ENCODE results near the gene TLE1. TPM values are rescaled to one million over a fixed set of nuclear protein-coding genes. Genes with fewer than 3 reads are reported as not detected.
"Not testable (repeated sequence)": the region's sequence is repeated elsewhere in the genome, so short reads cannot be mapped to it uniquely, and the experiment has no call there.

The TLE1 gene
- under 1 TPM; 0.10 TPM for total RNA-seq

DNA sequence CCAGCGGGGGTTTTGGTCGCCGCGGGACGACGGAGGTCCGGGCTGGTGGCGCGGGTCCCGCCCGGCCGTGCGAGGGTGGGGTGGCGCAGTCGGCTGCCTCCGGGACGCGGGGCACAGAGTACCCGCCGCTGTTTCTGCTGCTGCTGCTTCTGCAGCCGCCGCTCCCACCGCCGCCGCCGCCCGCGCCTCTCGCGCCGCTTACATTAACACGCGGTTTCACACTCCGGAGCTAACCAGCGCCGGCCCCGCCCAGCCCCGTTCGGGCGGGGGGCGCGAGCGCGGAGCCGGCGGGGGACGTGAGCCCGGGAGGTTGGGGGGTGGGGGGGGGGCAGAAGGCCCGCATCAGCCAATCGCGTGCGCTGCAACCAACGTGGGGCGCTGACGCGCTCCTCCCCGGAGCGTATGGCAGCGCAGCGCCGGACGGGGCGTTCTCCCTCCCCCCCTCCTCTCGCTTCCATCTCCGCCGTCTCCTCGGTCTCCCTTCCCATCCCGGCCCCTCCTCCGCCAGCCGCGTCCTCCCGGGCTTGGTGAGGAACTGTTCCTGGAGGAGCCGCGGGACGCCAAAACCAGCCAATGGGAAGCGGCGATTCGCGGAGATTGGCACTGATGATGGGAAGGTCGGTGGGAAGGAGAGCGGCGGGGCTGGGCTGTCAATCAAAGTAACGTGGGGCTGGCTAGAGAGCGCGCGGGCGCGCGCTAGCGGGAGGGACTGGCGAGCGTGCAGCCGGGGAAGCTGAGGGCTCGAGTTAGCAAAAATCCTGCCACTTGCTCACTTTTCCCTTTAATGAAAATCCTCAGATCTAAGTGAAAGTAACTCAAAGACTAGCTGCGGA is at the start of gene TLE1:
TSS of gene TLE1 (minus strand) at position 205 of the 833 bp plus-strand sequence. CDS start 1,307 bp downstream, outside the sequence.
- Mint-ChIP-seq H3K4me1 (ENCODE audit: low read depth) (peaks cover 18% of the 10 kb centered on the region), H3K27ac (no peak within 1 kb of the TSS), H3K9me3 (no peaks in the 10 kb centered on the region), H3K4me3 (peak within 1 kb of the TSS; percentile 81), H3K36me3 (ENCODE audit: low read depth) (peaks cover 2% of the 10 kb centered on the region), H3K27me3 (ENCODE audit: low read depth) (peaks cover 23% of the 10 kb centered on the region)
- peak; percentile 76 for DNase-seq
- intact Hi-C loops (cut with micrococcal nuclease) = loop anchor here (5.0 to 10.0 kb wide), 2 partner anchors 95 to 1512 kb away; no protein-coding TSS in a partner anchor
- CTCF ChIA-PET = no interaction called here

- no peaks in the 10 kb centered on the region for H3K4me1 Mint-ChIP-seq (ENCODE audit: low read depth)
- H3K9me3 Mint-ChIP-seq = peaks cover 14% of the 10 kb centered on the region
- DNase-seq = no peak
- H3K27me3 Mint-ChIP-seq (ENCODE audit: low read depth) = peaks cover 2% of the 10 kb centered on the region
- H3K27ac Mint-ChIP-seq = no peak overlapping the region
- CTCF ChIA-PET = no interaction called here
- no peaks in the 10 kb centered on the region for H3K36me3 Mint-ChIP-seq (ENCODE audit: low read depth)
- intact Hi-C loops (cut with micrococcal nuclease) = no loop called here
- H3K4me3 Mint-ChIP-seq = no peak overlapping the region
These were observed 48.6 kb upstream of the TLE1 start for GRCh38 chr9:81737871-81738507.

GRCh38 chr9:81730498-81730897 is 41.2 kb upstream of the TLE1 start:
- CTCF ChIA-PET; H3K27ac Mint-ChIP-seq; H3K4me1 Mint-ChIP-seq (ENCODE audit: low read depth); H3K4me3 Mint-ChIP-seq; H3K36me3 Mint-ChIP-seq (ENCODE audit: low read depth); H3K9me3 Mint-ChIP-seq; DNase-seq; intact Hi-C loops (cut with micrococcal nuclease); H3K27me3 Mint-ChIP-seq (ENCODE audit: low read depth): not testable (repeated sequence)

GRCh38 chr9:81729135-81729534 is 39.8 kb upstream of the TLE1 start:
- Mint-ChIP-seq H3K36me3 (ENCODE audit: low read depth) (no peaks in the 10 kb centered on the region), H3K9me3 (no peaks in the 10 kb centered on the region), H3K4me3 (no peak overlapping the region), H3K27me3 (ENCODE audit: low read depth) (no peaks in the 10 kb centered on the region), H3K27ac (no peak overlapping the region), H3K4me1 (ENCODE audit: low read depth) (no peaks in the 10 kb centered on the region)
- CTCF ChIA-PET = no interaction called here
- DNase-seq = no peak
- intact Hi-C loops (cut with micrococcal nuclease) = no loop called here

DNA sequence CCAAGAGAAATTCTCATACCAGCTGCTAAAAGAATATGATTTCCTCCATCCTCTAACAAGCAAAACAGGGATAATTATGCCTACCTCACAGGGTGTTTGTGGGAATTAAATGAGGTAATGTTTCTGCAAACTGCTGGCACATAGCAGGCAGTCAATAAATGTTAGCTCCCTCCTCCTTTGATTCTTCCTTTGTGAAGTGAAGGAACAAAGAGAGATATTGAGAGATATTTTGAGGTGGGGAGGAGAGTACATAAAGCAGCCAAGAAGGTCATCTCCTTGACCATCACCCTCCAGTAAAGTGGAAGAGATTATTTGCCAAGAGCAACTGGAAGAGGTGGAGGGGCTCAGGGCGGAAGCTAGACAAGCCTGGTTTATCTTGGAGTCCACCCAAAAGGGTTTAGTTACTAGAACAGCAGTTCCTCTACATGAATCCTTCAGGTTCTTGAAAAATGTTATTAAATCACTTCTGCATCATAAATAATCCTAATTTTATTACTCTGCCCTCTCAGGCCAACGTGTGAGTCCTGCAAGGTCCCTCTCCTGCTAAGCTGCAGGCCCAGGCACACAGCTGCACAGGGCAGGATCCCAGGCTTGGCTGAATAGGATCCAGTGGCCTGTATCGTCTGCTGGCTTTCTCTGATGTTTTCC is 35.0 kb upstream of the TLE1 start:
- H3K27ac Mint-ChIP-seq = no peak overlapping the region
- H3K4me1 Mint-ChIP-seq (ENCODE audit: low read depth) = no peaks in the 10 kb centered on the region
- CTCF ChIA-PET = no interaction called here
- DNase-seq = no peak
- no peak overlapping the region for H3K4me3 Mint-ChIP-seq
- H3K9me3 Mint-ChIP-seq = no peaks in the 10 kb centered on the region
- intact Hi-C loops (cut with micrococcal nuclease) = no loop called here
- H3K27me3 Mint-ChIP-seq (ENCODE audit: low read depth) = no peaks in the 10 kb centered on the region
- H3K36me3 Mint-ChIP-seq (ENCODE audit: low read depth) = no peaks in the 10 kb centered on the region

DNA sequence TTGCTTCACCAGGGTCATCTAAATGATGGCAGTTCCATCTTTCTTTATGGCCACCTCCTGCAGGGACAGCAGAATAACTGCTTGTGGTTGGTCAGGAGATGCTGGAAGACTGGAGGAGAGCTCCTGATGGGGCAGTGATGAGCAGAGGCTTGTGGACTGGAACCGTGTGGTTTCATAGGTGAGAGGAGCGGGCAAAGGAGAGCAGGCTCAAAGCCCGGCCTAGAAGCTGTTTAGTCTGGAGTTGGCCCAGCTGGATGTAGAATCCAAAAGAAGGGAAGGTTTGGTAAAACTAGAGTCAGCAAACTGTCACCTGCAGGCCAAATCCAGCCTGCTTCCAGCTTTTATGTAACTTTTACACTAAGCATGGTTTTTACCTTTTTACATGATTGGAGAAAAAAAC is 32.9 kb upstream of the TLE1 start:
- H3K4me3 Mint-ChIP-seq = no peak overlapping the region
- CTCF ChIA-PET = no interaction called here

DNA sequence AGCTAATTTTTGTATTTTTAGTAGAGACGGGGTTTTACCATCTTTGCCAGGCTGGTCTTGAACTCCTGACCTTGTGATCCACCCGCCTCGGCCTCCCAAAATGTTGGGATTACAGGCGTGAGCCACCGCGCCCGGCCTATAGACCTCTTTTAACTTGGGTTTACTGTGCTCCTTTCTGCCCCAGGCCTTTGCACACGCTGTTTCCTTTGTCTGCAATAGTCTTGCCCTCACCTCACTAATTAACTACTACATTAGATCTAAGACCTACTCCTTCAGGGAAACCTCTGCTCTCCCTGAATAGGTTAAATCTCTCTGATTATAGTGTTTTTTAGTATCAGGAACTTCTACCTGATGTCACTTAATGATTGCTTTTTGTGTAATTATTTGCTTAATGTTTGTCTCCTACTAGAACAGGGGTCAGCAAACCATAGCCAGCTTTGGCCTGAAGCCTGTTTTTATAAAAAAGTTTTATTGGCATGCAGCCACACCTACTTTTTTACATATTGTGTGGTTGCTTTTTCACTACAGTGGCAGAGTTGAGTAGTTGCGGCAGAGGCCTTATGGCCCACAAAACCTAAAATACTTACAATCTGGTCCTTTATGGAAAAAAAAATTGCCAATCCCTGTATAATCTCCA is 31.2 kb upstream of the TLE1 start:
- H3K27ac Mint-ChIP-seq = no peak overlapping the region
- no peak for DNase-seq
- H3K4me1 Mint-ChIP-seq (ENCODE audit: low read depth) = no peaks in the 10 kb centered on the region
- no peaks in the 10 kb centered on the region for H3K36me3 Mint-ChIP-seq (ENCODE audit: low read depth)
- H3K4me3 Mint-ChIP-seq = no peak overlapping the region
- CTCF ChIA-PET = no interaction called here
- intact Hi-C loops (cut with micrococcal nuclease) = no loop called here
- H3K27me3 Mint-ChIP-seq (ENCODE audit: low read depth) = no peaks in the 10 kb centered on the region
- no peaks in the 10 kb centered on the region for H3K9me3 Mint-ChIP-seq

More for the DNA sequence above, 32.9 kb upstream of the TLE1 start:
- Mint-ChIP-seq H3K4me1 (ENCODE audit: low read depth) (no peaks in the 10 kb centered on the region), H3K9me3 (no peaks in the 10 kb centered on the region), H3K27me3 (ENCODE audit: low read depth) (no peaks in the 10 kb centered on the region), H3K36me3 (ENCODE audit: low read depth) (no peaks in the 10 kb centered on the region), H3K27ac (no peak overlapping the region)
- intact Hi-C loops (cut with micrococcal nuclease) = no loop called here
- no peak for DNase-seq

DNA sequence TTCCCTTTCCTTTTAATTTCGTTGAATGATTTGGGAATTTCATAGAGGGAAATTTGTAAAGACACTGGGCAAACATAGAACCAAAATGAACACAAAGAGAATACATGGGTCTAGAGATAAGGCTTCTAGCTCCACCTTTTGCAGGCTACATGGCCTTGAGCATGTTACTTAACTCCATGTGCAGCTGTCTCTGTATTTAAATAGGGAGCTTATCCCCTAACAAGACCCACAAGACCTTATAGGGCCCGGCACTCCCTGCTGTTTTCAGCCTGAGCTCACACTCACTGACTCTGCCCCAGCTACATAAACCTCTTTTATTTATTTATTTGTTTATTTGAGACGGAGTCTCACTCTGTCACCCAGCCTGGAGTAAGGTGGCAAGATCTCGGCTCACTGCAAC is 30.6 kb upstream of the TLE1 start:
- intact Hi-C loops (cut with micrococcal nuclease) = no loop called here
- Mint-ChIP-seq H3K36me3 (ENCODE audit: low read depth) (no peaks in the 10 kb centered on the region), H3K27me3 (ENCODE audit: low read depth) (no peaks in the 10 kb centered on the region), H3K4me1 (ENCODE audit: low read depth) (no peaks in the 10 kb centered on the region), H3K4me3 (no peak overlapping the region), H3K27ac (no peak overlapping the region), H3K9me3 (no peaks in the 10 kb centered on the region)
- DNase-seq = no peak
- CTCF ChIA-PET = no interaction called here

DNA sequence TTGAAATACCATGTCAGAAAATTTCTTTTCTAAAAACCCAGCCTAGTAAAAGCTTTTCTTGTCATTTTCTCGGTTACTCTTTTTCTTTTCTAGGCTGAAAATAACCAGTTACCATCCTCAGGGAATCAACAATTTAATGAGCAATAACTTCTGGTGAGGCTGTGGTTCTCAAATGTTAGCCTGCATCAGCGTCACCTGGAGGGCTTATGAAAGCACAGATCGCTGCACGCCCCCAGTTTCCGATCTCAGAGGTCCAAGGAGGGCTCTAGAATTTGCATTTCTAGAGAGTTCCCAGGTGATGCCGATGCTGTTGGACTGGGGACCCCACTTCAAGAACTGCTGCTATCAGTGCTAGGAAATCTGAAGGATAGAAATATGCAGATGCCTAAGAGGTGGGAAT is 28.9 kb upstream of the TLE1 start:
- no peaks in the 10 kb centered on the region for H3K9me3 Mint-ChIP-seq
- H3K27me3 Mint-ChIP-seq (ENCODE audit: low read depth) = no peaks in the 10 kb centered on the region
- no peak overlapping the region for H3K27ac Mint-ChIP-seq
- CTCF ChIA-PET = no interaction called here
- no peak overlapping the region for H3K4me3 Mint-ChIP-seq
- no peaks in the 10 kb centered on the region for H3K36me3 Mint-ChIP-seq (ENCODE audit: low read depth)
- H3K4me1 Mint-ChIP-seq (ENCODE audit: low read depth) = no peaks in the 10 kb centered on the region
- intact Hi-C loops (cut with micrococcal nuclease) = no loop called here
- DNase-seq = no peak

DNA sequence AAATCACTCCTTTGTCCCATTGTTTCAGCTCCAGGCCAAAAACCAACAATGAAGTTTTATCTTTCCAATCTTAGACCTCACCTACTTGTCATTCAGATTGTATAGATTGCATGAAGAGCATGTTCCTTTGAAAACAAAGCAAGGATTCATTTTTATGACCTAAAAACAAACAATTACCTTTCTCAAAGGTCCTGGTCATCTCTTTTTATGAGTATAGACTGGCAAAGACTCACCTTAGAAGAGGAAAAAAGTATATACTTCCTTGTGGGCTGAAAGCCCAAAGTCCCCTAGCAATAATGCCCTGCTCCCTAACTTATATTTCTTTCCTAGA is 28.4 kb upstream of the TLE1 start:
- Mint-ChIP-seq H3K27me3 (ENCODE audit: low read depth) (no peaks in the 10 kb centered on the region), H3K9me3 (no peaks in the 10 kb centered on the region), H3K4me3 (no peak overlapping the region), H3K4me1 (ENCODE audit: low read depth) (no peaks in the 10 kb centered on the region), H3K36me3 (ENCODE audit: low read depth) (no peaks in the 10 kb centered on the region), H3K27ac (no peak overlapping the region)
- CTCF ChIA-PET = no interaction called here
- DNase-seq = no peak
- intact Hi-C loops (cut with micrococcal nuclease) = no loop called here

- no peak for DNase-seq
- intact Hi-C loops (cut with micrococcal nuclease) = no loop called here
These were observed 27.9 kb upstream of the TLE1 start for GRCh38 chr9:81717061-81717746.

DNA sequence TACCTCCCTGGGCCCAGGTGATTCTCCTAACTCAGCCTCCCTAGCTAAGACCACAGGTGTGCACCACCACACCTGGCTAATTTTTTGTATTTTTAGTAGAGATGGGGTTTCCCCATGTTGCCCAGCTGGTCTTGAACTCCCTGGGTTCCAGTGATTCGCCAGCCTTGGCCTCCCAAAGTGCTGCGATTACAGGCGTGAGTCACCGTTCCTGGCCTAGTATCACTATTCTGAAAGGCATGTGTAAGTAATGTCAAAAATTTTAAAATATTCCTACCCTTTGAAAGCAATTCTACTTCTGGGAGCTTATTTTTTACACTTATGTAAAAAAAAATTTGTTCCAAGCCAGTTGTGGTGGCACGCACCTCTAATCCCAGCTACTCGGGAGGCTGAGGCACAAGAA is 27.1 kb upstream of the TLE1 start:
- no peaks in the 10 kb centered on the region for H3K4me1 Mint-ChIP-seq (ENCODE audit: low read depth)
- H3K27me3 Mint-ChIP-seq (ENCODE audit: low read depth) = no peaks in the 10 kb centered on the region
- no peaks in the 10 kb centered on the region for H3K9me3 Mint-ChIP-seq
- H3K27ac Mint-ChIP-seq = no peak overlapping the region
- no peaks in the 10 kb centered on the region for H3K36me3 Mint-ChIP-seq (ENCODE audit: low read depth)
- DNase-seq = no peak
- no peak overlapping the region for H3K4me3 Mint-ChIP-seq
- CTCF ChIA-PET = no interaction called here
- intact Hi-C loops (cut with micrococcal nuclease) = no loop called here

More at GRCh38 chr9:81717061-81717746, 27.9 kb upstream of the TLE1 start:
- no peak overlapping the region for H3K4me3 Mint-ChIP-seq
- no peaks in the 10 kb centered on the region for H3K9me3 Mint-ChIP-seq
- no peaks in the 10 kb centered on the region for H3K4me1 Mint-ChIP-seq (ENCODE audit: low read depth)
- H3K27me3 Mint-ChIP-seq (ENCODE audit: low read depth) = no peaks in the 10 kb centered on the region
- no peak overlapping the region for H3K27ac Mint-ChIP-seq
- CTCF ChIA-PET = no interaction called here
- H3K36me3 Mint-ChIP-seq (ENCODE audit: low read depth) = no peaks in the 10 kb centered on the region
